HepG2 (cell line): ENCODE results near the gene GPT2. TPM values are rescaled to one million over a fixed set of nuclear protein-coding genes. Genes with fewer than 3 reads are reported as not detected.
"Not testable (repeated sequence)": the region's sequence is repeated elsewhere in the genome, so short reads cannot be mapped to it uniquely, and the experiment has no call there.

ENCODE experiments used
- ATAC-seq: fragments of 200-7000 bp; cut with Tn5 transposase; 3 replicates; pipeline ENCODE4 v1.9.1; 2020; ENCODE audit warnings: mild to moderate bottlenecking, moderate library complexity
- BruUV-seq: library from RNA; stranded (reverse); fragments of 400-500 nt; replicated peaks from 2 replicates; lab custom pipeline; 2021; lab: Mats Ljungman, UMichigan
- CTCF ChIA-PET: fragments of 300-600 bp; formaldehyde crosslinking; extraction: SDS; loops from one replicate; lab custom pipeline; 2021; ENCODE audit warnings: low total read pairs, inconsistent platforms, low intra/inter-chr PET ratio; lab: Yijun Ruan, JAX
- POLR2A ChIA-PET: fragments of 350-600 bp; sonication (Branson Sonifier 250); formaldehyde crosslinking; loops from one replicate; lab custom pipeline; 2020; ENCODE audit warnings: antibody characterized with exemption, inconsistent platforms; lab: Yijun Ruan, JAX
- DNase-seq: peaks from one replicate; pipeline ENCODE4 v3.0.0-alpha.2; 2015; ENCODE audit warnings: low spot score
- FAIRE-seq: peaks from 3 replicates; lab custom pipeline; 2011; peaks lifted over from hg19 to GRCh38; lab: Jason Lieb, UNC
- H2AFZ ChIP-seq: one replicate; pipeline ENCODE4 v1.6.1; 2011; ENCODE audit warnings: low read length, inconsistent platforms
- H3K27ac ChIP-seq: fragments of 300-600 bp; 3 replicates; pipeline ENCODE4 v1.8.0; 2011; ENCODE audit warnings: mixed run types, mild to moderate bottlenecking, mixed read lengths, low read length, inconsistent platforms; ENCODE audit not compliant: insufficient read depth; ENCODE audit errors: extremely low read length
- H3K27me3 ChIP-seq, 2 experiments: fragments of 200-600 bp in 1 of 2; 2 replicates in 1 of 2; 3 replicates in 1 of 2; pipeline versions ENCODE4 v1.6.0 to v1.8.0; 2011; ENCODE audit warnings: low read length in 2 of 2, mild to moderate bottlenecking in 2 of 2, moderate library complexity in 2 of 2, inconsistent platforms in 1 of 2; ENCODE audit not compliant: insufficient read depth in 2 of 2, control insufficient read depth in 1 of 2
- H3K36me3 ChIP-seq, 2 experiments: fragments of 200-600 bp in 1 of 2; replicated peaks in 1 of 2; 2 replicates in 1 of 2; 3 replicates in 1 of 2; pipeline versions ENCODE4 v1.5.1 to v1.8.0; 2011; ENCODE audit warnings: low read length in 2 of 2, inconsistent platforms in 1 of 2; ENCODE audit not compliant: insufficient read depth in 2 of 2, control insufficient read depth in 1 of 2
- H3K4me1 ChIP-seq: 2 replicates; pipeline ENCODE4 v1.5.1; 2012; ENCODE audit warnings: low read length, inconsistent platforms; ENCODE audit not compliant: insufficient read depth
- H3K4me2 ChIP-seq: 2 replicates; pipeline ENCODE4 v1.6.0; 2011; ENCODE audit warnings: low read depth, low read length, inconsistent platforms
- H3K4me3 ChIP-seq, 3 experiments: fragments of 200-600 bp in 1 of 3; sonication (generic), shearing (Covaris generic) in 1 of 3; replicated peaks in 1 of 3; 2 replicates each; pipeline ENCODE4 v1.5.1; 2011 to 2016; ENCODE audit warnings: low read length in 3 of 3, inconsistent platforms in 2 of 3, low read depth in 2 of 3, mild to moderate bottlenecking in 2 of 3, control low read depth in 1 of 3, mixed read lengths in 1 of 3; ENCODE audit not compliant: insufficient read depth in 1 of 3
- H3K79me2 ChIP-seq: one replicate; pipeline ENCODE4 v1.6.1; 2011; ENCODE audit warnings: low read length, inconsistent platforms; ENCODE audit not compliant: insufficient read depth
- H3K9ac ChIP-seq: 2 replicates; pipeline ENCODE4 v1.6.0; 2011; ENCODE audit warnings: mild to moderate bottlenecking, low read depth, low read length, inconsistent platforms; ENCODE audit not compliant: insufficient read depth
- H3K9me3 ChIP-seq: 2 replicates; pipeline ENCODE4 v1.5.1; 2012; ENCODE audit warnings: mild to moderate bottlenecking, low read length
- H4K20me1 ChIP-seq: 2 replicates; pipeline ENCODE4 v1.6.0; 2011; ENCODE audit warnings: inconsistent platforms, mild to moderate bottlenecking, low read length, moderate library complexity; ENCODE audit not compliant: insufficient read depth
- HIVEP1 ChIP-seq: sonication (generic); formaldehyde crosslinking; IDR thresholded peaks from 2 replicates; pipeline ENCODE4 v1.4.0; 2020; ENCODE audit warnings: mild to moderate bottlenecking, missing genetic modification reagents
- NR1H2 ChIP-seq: sonication (generic); formaldehyde crosslinking; IDR thresholded peaks from 2 replicates; pipeline ENCODE4 v1.8.1; 2022; ENCODE audit warnings: low read depth, missing genetic modification reagents, borderline replicate concordance
- NR2C2 ChIP-seq: sonication (generic); formaldehyde crosslinking; IDR thresholded peaks from 2 replicates; pipeline ENCODE4 v1.4.0; 2020; ENCODE audit warnings: missing genetic modification reagents, mild to moderate bottlenecking, moderate library complexity, borderline replicate concordance
- TBL1XR1 ChIP-seq: fragments of 150-350 bp; IDR thresholded peaks from 2 replicates; pipeline ENCODE4 v1.6.1; 2014; ENCODE audit warnings: borderline replicate concordance, low read length; ENCODE audit not compliant: partially characterized antibody
- WGBS: methylation state at CpG from one replicate; pipeline ENCODE4 v1.1.6; 2017; ENCODE audit warnings: low lambda C conversion rate; 5-methylcytosine and 5-hydroxymethylcytosine counted together
- in situ Hi-C: cut with HindIII; loops from 2 replicates; pipeline ENCODE4 v1.10.0; 2017; ENCODE audit warnings: low pct_unique_long_range_greater_than_20kb; ENCODE audit not compliant: extremely low pct_ligation_motif_present
- intact Hi-C: fragments of 100-400 bp; cut with micrococcal nuclease; formaldehyde crosslinking; loops from one replicate; pipeline ENCODE4 v1.10.0; 2022; ENCODE audit not compliant: unreplicated experiment
- polyA plus RNA-seq, 8 experiments: library from polyadenylated mRNA; depleted of rRNA in 3 of 8; stranded (reverse) in 7 of 8; unstranded in 1 of 8; fragments of >200 nt; fragmentation: Illumina TruSeq in 4 of 8; extraction: Trizol in 4 of 8; gene quantifications; 2 replicates each; pipeline versions ENCODE4 v1.2.1 to v1.2.3, GENCODE V29; 2011 to 2016; ENCODE audit warnings: low read depth in 4 of 8, missing spikeins in 1 of 8, mixed read lengths in 1 of 8; ENCODE audit not compliant: insufficient read depth in 1 of 8
- total RNA-seq, 5 experiments: library from RNA; depleted of rRNA; stranded (reverse); fragments of >200 nt; fragmentation: Illumina TruSeq; extraction: Trizol; gene quantifications; 2 replicates each; pipeline ENCODE4 v1.2.3, GENCODE V29; 2016; ENCODE audit warnings: low read depth in 1 of 5
- TF ChIP-seq, protein P1 (sequence below): IDR thresholded peaks from 2 replicates; pipeline ENCODE4 v1.4.0; 2020; ENCODE audit warnings: mild to moderate bottlenecking, missing genetic modification reagents
- TF ChIP-seq, protein P2 (sequence below): sonication (generic); formaldehyde crosslinking; IDR thresholded peaks from 2 replicates; pipeline ENCODE4 v1.8.1; 2022; ENCODE audit warnings: mild to moderate bottlenecking, missing genetic modification reagents
- TF ChIP-seq, protein P3 (sequence below): sonication (generic); formaldehyde crosslinking; IDR thresholded peaks from 2 replicates; pipeline ENCODE4 v1.9.0; 2021; ENCODE audit warnings: missing genetic modification reagents, borderline replicate concordance

The GPT2 gene
- total and polyA plus RNA-seq, 2 of the 13 experiments (the other 11 are each of a cell fraction or from before 2014, with no cell fraction given): 138 to 267 TPM

DNA sequence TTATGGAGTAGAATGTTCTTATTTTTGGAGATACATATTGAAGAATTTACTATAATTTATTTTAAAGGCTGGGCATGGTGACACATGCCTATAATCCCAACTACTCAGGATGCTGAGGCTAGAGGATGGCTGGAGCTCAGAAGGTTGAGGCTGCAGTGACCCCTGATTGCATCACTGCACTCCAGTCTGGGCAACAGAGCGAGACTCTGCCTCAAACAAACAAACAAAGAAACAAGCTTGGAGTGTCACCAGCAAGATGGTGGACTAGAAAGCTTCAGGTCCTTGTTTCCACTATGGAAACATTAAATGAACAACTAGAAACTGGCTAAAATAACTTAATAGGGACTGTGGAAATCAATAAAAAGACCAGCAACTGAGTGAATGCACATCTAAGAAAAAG is 17.9 kb upstream of the GPT2 start (continued):
- TF ChIP-seq, protein P1, sequence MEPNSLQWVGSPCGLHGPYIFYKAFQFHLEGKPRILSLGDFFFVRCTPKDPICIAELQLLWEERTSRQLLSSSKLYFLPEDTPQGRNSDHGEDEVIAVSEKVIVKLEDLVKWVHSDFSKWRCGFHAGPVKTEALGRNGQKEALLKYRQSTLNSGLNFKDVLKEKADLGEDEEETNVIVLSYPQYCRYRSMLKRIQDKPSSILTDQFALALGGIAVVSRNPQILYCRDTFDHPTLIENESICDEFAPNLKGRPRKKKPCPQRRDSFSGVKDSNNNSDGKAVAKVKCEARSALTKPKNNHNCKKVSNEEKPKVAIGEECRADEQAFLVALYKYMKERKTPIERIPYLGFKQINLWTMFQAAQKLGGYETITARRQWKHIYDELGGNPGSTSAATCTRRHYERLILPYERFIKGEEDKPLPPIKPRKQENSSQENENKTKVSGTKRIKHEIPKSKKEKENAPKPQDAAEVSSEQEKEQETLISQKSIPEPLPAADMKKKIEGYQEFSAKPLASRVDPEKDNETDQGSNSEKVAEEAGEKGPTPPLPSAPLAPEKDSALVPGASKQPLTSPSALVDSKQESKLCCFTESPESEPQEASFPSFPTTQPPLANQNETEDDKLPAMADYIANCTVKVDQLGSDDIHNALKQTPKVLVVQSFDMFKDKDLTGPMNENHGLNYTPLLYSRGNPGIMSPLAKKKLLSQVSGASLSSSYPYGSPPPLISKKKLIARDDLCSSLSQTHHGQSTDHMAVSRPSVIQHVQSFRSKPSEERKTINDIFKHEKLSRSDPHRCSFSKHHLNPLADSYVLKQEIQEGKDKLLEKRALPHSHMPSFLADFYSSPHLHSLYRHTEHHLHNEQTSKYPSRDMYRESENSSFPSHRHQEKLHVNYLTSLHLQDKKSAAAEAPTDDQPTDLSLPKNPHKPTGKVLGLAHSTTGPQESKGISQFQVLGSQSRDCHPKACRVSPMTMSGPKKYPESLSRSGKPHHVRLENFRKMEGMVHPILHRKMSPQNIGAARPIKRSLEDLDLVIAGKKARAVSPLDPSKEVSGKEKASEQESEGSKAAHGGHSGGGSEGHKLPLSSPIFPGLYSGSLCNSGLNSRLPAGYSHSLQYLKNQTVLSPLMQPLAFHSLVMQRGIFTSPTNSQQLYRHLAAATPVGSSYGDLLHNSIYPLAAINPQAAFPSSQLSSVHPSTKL (CRISPR knock-in tag): peak; percentile 75
- TF ChIP-seq NR2C2 (CRISPR knock-in tag) (peak; percentile 82), NR1H2 (CRISPR knock-in tag) (no peak), TBL1XR1 (no peak), HIVEP1 (CRISPR knock-in tag) (no peak)
- TF ChIP-seq, protein P2, sequence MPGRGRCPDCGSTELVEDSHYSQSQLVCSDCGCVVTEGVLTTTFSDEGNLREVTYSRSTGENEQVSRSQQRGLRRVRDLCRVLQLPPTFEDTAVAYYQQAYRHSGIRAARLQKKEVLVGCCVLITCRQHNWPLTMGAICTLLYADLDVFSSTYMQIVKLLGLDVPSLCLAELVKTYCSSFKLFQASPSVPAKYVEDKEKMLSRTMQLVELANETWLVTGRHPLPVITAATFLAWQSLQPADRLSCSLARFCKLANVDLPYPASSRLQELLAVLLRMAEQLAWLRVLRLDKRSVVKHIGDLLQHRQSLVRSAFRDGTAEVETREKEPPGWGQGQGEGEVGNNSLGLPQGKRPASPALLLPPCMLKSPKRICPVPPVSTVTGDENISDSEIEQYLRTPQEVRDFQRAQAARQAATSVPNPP (CRISPR knock-in tag): no peak
- TF ChIP-seq, protein P3, sequence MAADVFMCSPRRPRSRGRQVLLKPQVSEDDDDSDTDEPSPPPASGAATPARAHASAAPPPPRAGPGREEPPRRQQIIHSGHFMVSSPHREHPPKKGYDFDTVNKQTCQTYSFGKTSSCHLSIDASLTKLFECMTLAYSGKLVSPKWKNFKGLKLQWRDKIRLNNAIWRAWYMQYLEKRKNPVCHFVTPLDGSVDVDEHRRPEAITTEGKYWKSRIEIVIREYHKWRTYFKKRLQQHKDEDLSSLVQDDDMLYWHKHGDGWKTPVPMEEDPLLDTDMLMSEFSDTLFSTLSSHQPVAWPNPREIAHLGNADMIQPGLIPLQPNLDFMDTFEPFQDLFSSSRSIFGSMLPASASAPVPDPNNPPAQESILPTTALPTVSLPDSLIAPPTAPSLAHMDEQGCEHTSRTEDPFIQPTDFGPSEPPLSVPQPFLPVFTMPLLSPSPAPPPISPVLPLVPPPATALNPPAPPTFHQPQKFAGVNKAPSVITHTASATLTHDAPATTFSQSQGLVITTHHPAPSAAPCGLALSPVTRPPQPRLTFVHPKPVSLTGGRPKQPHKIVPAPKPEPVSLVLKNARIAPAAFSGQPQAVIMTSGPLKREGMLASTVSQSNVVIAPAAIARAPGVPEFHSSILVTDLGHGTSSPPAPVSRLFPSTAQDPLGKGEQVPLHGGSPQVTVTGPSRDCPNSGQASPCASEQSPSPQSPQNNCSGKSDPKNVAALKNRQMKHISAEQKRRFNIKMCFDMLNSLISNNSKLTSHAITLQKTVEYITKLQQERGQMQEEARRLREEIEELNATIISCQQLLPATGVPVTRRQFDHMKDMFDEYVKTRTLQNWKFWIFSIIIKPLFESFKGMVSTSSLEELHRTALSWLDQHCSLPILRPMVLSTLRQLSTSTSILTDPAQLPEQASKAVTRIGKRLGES (CRISPR knock-in tag): no peak

DNA sequence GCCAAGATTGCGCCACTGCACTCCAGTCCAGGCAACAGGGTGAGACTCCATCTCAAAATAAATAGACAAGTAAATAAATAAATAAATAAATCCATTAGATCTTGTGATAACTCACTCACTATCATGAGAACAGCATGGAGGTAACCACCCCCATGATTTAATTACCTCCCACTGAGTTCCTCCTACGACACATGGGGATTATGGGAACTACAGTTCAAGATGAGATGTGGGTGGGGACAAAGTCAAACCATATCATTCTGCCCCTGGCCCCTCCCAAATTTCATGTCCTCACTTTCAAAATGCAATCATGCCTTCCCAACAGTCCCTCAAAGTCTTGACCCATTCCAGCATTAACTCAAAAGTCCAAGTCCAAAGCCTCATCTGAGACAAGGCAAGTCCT is 16.7 kb upstream of the GPT2 start:
- H3K4me3 ChIP-seq, BruUV-seq: not testable (repeated sequence)

More for the DNA sequence above, 16.7 kb upstream of the GPT2 start:
- intact Hi-C loops, ATAC-seq, H3K9ac ChIP-seq, CTCF ChIA-PET, in situ Hi-C loops, H4K20me1 ChIP-seq, H3K79me2 ChIP-seq, FAIRE-seq, H2AFZ ChIP-seq, H3K9me3 ChIP-seq, DNase-seq, H3K36me3 ChIP-seq, H3K4me2 ChIP-seq, H3K27ac ChIP-seq, H3K27me3 ChIP-seq: not testable (repeated sequence)
- peaks cover 100% of the 10 kb centered on the region for H3K4me1 ChIP-seq
- 96% methylated on average over 2 of the region's 2 CpGs for WGBS
- POLR2A ChIA-PET: interaction anchor here (1.3 to 11.9 kb wide), 3 partner anchors 9 to 29 kb away, joined by 4 to 306 read pairs (median 14); partner anchors contain the start of gene GPT2
